HG03039 (cell line): ENCODE results near the gene LYRM4.

Experiments used
- ATAC-seq: cut with Tn5 transposase; IDR thresholded peaks from one replicate; pipeline ENCODE4 v1.9.1; 2021; ENCODE audit warnings: mild to moderate bottlenecking, moderate library complexity; ENCODE audit not compliant: unreplicated experiment

Gene LYRM4

GRCh38 chr6:5206920-5207561 lies 53.7 kb downstream of the LYRM4 start:
- no peak for ATAC-seq

- no peak for ATAC-seq
Observed at GRCh38 chr6:5205877-5206850, 54.6 kb downstream of the LYRM4 start.

- ATAC-seq = no peak
Observed at GRCh38 chr6:5205035-5205507, 55.7 kb downstream of the LYRM4 start.

- no peak for ATAC-seq
Observed at GRCh38 chr6:5204376-5204775, 56.4 kb downstream of the LYRM4 start.

GRCh38 chr6:5203546-5203945 lies 57.2 kb downstream of the LYRM4 start:
- no peak for ATAC-seq

GRCh38 chr6:5202941-5203340 lies 57.8 kb downstream of the LYRM4 start:
- no peak for ATAC-seq

- ATAC-seq = no peak
Observed at GRCh38 chr6:5202206-5202605, 58.5 kb downstream of the LYRM4 start.

- ATAC-seq = no peak
Observed at GRCh38 chr6:5201271-5201670, 59.5 kb downstream of the LYRM4 start.

GRCh38 chr6:5199702-5200101 lies 61.0 kb downstream of the LYRM4 start:
- ATAC-seq = no peak

- ATAC-seq = no peak
Observed at GRCh38 chr6:5199283-5199682, 61.5 kb downstream of the LYRM4 start.

GRCh38 chr6:5197084-5197483 lies 63.7 kb downstream of the LYRM4 start:
- no peak for ATAC-seq

GRCh38 chr6:5192135-5192794 lies 68.5 kb downstream of the LYRM4 start:
- no peak for ATAC-seq

GRCh38 chr6:5191722-5192121 lies 69.0 kb downstream of the LYRM4 start:
- no peak for ATAC-seq

- ATAC-seq = no peak
Observed at GRCh38 chr6:5191222-5191621, 69.5 kb downstream of the LYRM4 start.

- ATAC-seq = no peak
Observed at GRCh38 chr6:5190507-5190906, 70.2 kb downstream of the LYRM4 start.

GRCh38 chr6:5188646-5189045 lies 72.1 kb downstream of the LYRM4 start:
- ATAC-seq = no peak

- ATAC-seq = no peak
Observed at GRCh38 chr6:5184878-5185277, 75.9 kb downstream of the LYRM4 start.

GRCh38 chr6:5184218-5184617 lies 76.5 kb downstream of the LYRM4 start:
- no peak for ATAC-seq

- ATAC-seq = no peak
Observed at GRCh38 chr6:5181510-5182317, 79.0 kb downstream of the LYRM4 start.

GRCh38 chr6:5180636-5181035 lies 80.1 kb downstream of the LYRM4 start:
- no peak for ATAC-seq

- ATAC-seq = no peak
Observed at GRCh38 chr6:5179917-5180316, 80.8 kb downstream of the LYRM4 start.
